ENCODE data around the gene CTDNEP1.

The CTDNEP1 gene

DNA sequence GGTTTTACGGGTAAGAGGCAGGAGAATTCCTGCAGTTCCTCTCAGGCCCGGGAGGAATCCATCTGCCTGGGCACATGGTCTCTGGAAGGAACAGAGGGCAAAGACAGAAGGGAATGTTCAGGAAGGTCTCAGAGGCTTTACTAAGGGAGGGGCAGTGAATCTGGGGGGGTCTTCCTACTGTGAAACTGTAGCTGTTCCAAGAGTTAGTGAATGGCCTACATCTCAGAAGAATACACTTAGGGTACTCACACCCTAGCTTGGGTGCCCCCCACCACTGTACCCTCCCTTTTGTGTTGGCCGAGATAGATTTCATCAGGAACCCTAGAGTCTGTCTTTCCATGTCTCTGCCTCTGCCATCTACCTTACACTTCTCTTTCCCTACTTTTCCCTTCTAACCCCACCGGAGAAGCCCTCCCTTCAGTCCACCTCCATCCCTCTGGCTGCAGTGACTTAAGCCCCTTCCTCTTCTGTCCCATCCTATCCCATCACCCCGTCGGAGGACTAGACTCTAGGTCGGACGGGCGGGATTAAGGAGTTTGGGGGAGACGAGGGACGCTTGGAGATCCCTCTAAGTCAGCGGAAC lies 32.2 kb downstream of the CTDNEP1 start:
- Histone ChIP-seq H3K23ac (ENCODE audit: low read depth, low read length, poor library complexity) (no peak overlapping the region), H3K14ac (ENCODE audit: low read length) (no peak overlapping the region), H2AK5ac (ENCODE audit: low read depth, low read length) (peak overlapping the region; percentile 22), H3K36me3 (replicated peaks in 1 of 2; ENCODE audit: control insufficient read depth in 2 of 2, insufficient read depth in 2 of 2, low read length in 2 of 2) (peaks cover 26 to 39% of the 10 kb centered on the region in 2 donors), H3K18ac (ENCODE audit: low read length) (peak overlapping the region; percentile 38), H3K4me2 (ENCODE audit: insufficient read depth, low read length, poor library complexity, severe bottlenecking) (peak overlapping the region; percentile 38), H2BK5ac (ENCODE audit: low read length) (no peak overlapping the region), H4K8ac (ENCODE audit: low read depth, low read length) (no peak overlapping the region), H3K4me1 (ENCODE audit: control insufficient read depth in 2 of 2, insufficient read depth in 1 of 2, low read depth in 1 of 2, low read length in 2 of 2) (peaks cover 29 to 35% of the 10 kb centered on the region in 2 donors), H3K9ac (ENCODE audit: low read depth, low read length, poor library complexity) (no peak overlapping the region), H4K91ac (ENCODE audit: low read depth, low read length, poor library complexity) (no peak overlapping the region), H2BK15ac (ENCODE audit: low read length) (peak overlapping the region; percentile 6), H3K79me1 (ENCODE audit: low read depth, low read length) (peaks cover 2% of the 10 kb centered on the region), H3K9me3 (replicated peaks in 1 of 2; ENCODE audit: control insufficient read depth in 2 of 2, insufficient read depth in 1 of 2, low read depth in 1 of 2, low read length in 2 of 2) (no peaks in the 10 kb centered on the region), H2BK120ac (ENCODE audit: low read depth, low read length) (no peak overlapping the region), H2BK12ac (ENCODE audit: low read length) (no peak overlapping the region), H3K27me3 (ENCODE audit: control insufficient read depth in 3 of 3, insufficient read depth in 3 of 3, low read depth in 1 of 3, low read length in 3 of 3) (no peaks in the 10 kb centered on the region), H3K4me3 (ENCODE audit: low read length in 2 of 2) (peak overlapping the region; percentile 58 to 67), H3K4ac (ENCODE audit: low read length) (no peak overlapping the region), H2AFZ (ENCODE audit: low read length) (peak overlapping the region; percentile 83), H3K27ac (replicated peaks; ENCODE audit: low read length) (peak overlapping the region; percentile 3)
- WGBS, 2 donors (ENCODE audit: extremely low coverage in 2 of 2, insufficient read length in 2 of 2, insufficient replicate concordance in 1 of 2) = no CpG with 5 or more reads among the region's 12 CpGs
- DNase-seq (ENCODE audit: low spot score) = no peak

DNA sequence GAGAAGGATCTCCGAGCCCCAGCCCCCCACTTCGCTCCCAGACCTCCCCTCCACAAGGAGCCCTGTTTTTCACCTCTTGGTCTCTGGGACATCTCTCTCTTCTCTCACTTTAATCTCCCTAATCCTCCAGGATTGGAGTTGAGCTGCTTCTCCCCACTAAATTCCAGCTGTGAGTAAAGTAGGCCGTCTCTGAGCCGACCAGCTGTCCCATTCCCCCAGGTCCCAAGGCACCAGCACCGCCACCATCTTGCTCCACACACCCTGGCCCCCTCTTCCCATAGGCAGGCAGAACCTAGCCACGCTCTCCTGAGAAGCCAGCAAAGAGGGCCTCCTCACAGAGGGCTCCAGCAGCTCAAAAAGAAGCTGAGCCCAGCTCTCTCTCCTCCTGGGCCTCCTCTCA lies 32.8 kb downstream of the CTDNEP1 start:
- no CpG with 5 or more reads among the region's 6 CpGs for WGBS, 2 donors (ENCODE audit: extremely low coverage in 2 of 2, insufficient read length in 2 of 2, insufficient replicate concordance in 1 of 2)
- no peak overlapping the region for H4K8ac ChIP-seq (ENCODE audit: low read depth, low read length)
- H3K36me3 ChIP-seq (replicated peaks in 1 of 2; ENCODE audit: control insufficient read depth in 2 of 2, insufficient read depth in 2 of 2, low read length in 2 of 2) = peaks cover 20 to 34% of the 10 kb centered on the region in 2 donors
- H2AK5ac ChIP-seq (ENCODE audit: low read depth, low read length) = peak overlapping the region; percentile 22
- no peak overlapping the region for H2BK12ac ChIP-seq (ENCODE audit: low read length)
- H3K4me1 ChIP-seq (ENCODE audit: control insufficient read depth in 2 of 2, insufficient read depth in 1 of 2, low read depth in 1 of 2, low read length in 2 of 2) = peaks cover 29 to 35% of the 10 kb centered on the region in 2 donors
- no peak overlapping the region for H3K14ac ChIP-seq (ENCODE audit: low read length)
- H3K4me2 ChIP-seq (ENCODE audit: insufficient read depth, low read length, poor library complexity, severe bottlenecking) = no peak overlapping the region
- no peak overlapping the region for H3K4ac ChIP-seq (ENCODE audit: low read length)
- no peak overlapping the region for H2BK5ac ChIP-seq (ENCODE audit: low read length)
- no peaks in the 10 kb centered on the region for H3K27me3 ChIP-seq (ENCODE audit: control insufficient read depth in 3 of 3, insufficient read depth in 3 of 3, low read depth in 1 of 3, low read length in 3 of 3)
- no peak overlapping the region for H4K91ac ChIP-seq (ENCODE audit: low read depth, low read length, poor library complexity)
- H2BK15ac ChIP-seq (ENCODE audit: low read length) = peak overlapping the region; percentile 6
- peaks cover 2% of the 10 kb centered on the region for H3K79me1 ChIP-seq (ENCODE audit: low read depth, low read length)
- no peaks in the 10 kb centered on the region for H3K9me3 ChIP-seq (replicated peaks in 1 of 2; ENCODE audit: control insufficient read depth in 2 of 2, insufficient read depth in 1 of 2, low read depth in 1 of 2, low read length in 2 of 2)
- no peak overlapping the region for H3K27ac ChIP-seq (replicated peaks; ENCODE audit: low read length)
- DNase-seq (ENCODE audit: low spot score) = no peak
- H2AFZ ChIP-seq (ENCODE audit: low read length) = peak overlapping the region; percentile 83
- H3K23ac ChIP-seq (ENCODE audit: low read depth, low read length, poor library complexity) = no peak overlapping the region
- H2BK120ac ChIP-seq (ENCODE audit: low read depth, low read length) = no peak overlapping the region
- H3K4me3 ChIP-seq (ENCODE audit: low read length in 2 of 2) = no peak overlapping the region
- no peak overlapping the region for H3K18ac ChIP-seq (ENCODE audit: low read length)
- no peak overlapping the region for H3K9ac ChIP-seq (ENCODE audit: low read depth, low read length, poor library complexity)

DNA sequence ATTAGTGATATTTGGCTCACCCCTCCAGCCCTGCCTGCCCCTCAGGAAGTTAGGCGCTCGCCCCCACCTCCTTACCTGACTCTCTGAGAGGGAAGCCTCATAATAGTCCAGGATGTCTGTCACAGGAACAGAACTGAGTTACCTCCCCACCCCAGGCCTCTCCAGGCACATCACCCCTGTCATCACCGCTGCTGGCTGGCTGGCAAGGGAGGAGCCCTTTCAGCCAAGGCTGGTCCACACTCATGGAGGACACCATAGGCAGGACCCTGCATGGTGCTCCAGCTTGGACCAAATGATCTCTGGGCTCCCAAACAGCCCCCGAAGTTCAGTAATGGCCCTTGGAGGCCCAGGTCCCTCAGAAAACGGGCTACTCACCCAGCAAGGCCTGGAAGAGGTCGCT lies 33.4 kb downstream of the CTDNEP1 start:
- Histone ChIP-seq H3K79me1 (ENCODE audit: low read depth, low read length) (peaks cover 2% of the 10 kb centered on the region), H3K27ac (replicated peaks; ENCODE audit: low read length) (peak overlapping the region; percentile 54), H3K4me1 (ENCODE audit: control insufficient read depth in 2 of 2, insufficient read depth in 1 of 2, low read depth in 1 of 2, low read length in 2 of 2) (peaks cover 33 to 40% of the 10 kb centered on the region in 2 donors), H2BK120ac (ENCODE audit: low read depth, low read length) (peak overlapping the region; percentile 10), H3K14ac (ENCODE audit: low read length) (no peak overlapping the region), H4K8ac (ENCODE audit: low read depth, low read length) (no peak overlapping the region), H2BK5ac (ENCODE audit: low read length) (peak overlapping the region; percentile 76), H2AFZ (ENCODE audit: low read length) (peak overlapping the region; percentile 77), H3K23ac (ENCODE audit: low read depth, low read length, poor library complexity) (peak overlapping the region; percentile 27), H2BK15ac (ENCODE audit: low read length) (peak overlapping the region; percentile 90), H2BK12ac (ENCODE audit: low read length) (peak overlapping the region; percentile 96), H3K4ac (ENCODE audit: low read length) (peak overlapping the region; percentile 41), H3K18ac (ENCODE audit: low read length) (peak overlapping the region; percentile 86), H3K9ac (ENCODE audit: low read depth, low read length, poor library complexity) (no peak overlapping the region), H3K4me3 (ENCODE audit: low read length in 2 of 2) (peak overlapping the region in 1 of 2 donors; percentile 44), H3K27me3 (ENCODE audit: control insufficient read depth in 3 of 3, insufficient read depth in 3 of 3, low read depth in 1 of 3, low read length in 3 of 3) (no peaks in the 10 kb centered on the region), H3K4me2 (ENCODE audit: insufficient read depth, low read length, poor library complexity, severe bottlenecking) (peak overlapping the region; percentile 54), H2AK5ac (ENCODE audit: low read depth, low read length) (peak overlapping the region; percentile 22), H3K36me3 (replicated peaks in 1 of 2; ENCODE audit: control insufficient read depth in 2 of 2, insufficient read depth in 2 of 2, low read length in 2 of 2) (peaks cover 15 to 28% of the 10 kb centered on the region in 2 donors), H3K9me3 (replicated peaks in 1 of 2; ENCODE audit: control insufficient read depth in 2 of 2, insufficient read depth in 1 of 2, low read depth in 1 of 2, low read length in 2 of 2) (no peaks in the 10 kb centered on the region), H4K91ac (ENCODE audit: low read depth, low read length, poor library complexity) (peak overlapping the region; percentile 25)
- no peak for DNase-seq (ENCODE audit: low spot score)
- no CpG with 5 or more reads among the region's 6 CpGs for WGBS, 2 donors (ENCODE audit: extremely low coverage in 2 of 2, insufficient read length in 2 of 2, insufficient replicate concordance in 1 of 2)

DNA sequence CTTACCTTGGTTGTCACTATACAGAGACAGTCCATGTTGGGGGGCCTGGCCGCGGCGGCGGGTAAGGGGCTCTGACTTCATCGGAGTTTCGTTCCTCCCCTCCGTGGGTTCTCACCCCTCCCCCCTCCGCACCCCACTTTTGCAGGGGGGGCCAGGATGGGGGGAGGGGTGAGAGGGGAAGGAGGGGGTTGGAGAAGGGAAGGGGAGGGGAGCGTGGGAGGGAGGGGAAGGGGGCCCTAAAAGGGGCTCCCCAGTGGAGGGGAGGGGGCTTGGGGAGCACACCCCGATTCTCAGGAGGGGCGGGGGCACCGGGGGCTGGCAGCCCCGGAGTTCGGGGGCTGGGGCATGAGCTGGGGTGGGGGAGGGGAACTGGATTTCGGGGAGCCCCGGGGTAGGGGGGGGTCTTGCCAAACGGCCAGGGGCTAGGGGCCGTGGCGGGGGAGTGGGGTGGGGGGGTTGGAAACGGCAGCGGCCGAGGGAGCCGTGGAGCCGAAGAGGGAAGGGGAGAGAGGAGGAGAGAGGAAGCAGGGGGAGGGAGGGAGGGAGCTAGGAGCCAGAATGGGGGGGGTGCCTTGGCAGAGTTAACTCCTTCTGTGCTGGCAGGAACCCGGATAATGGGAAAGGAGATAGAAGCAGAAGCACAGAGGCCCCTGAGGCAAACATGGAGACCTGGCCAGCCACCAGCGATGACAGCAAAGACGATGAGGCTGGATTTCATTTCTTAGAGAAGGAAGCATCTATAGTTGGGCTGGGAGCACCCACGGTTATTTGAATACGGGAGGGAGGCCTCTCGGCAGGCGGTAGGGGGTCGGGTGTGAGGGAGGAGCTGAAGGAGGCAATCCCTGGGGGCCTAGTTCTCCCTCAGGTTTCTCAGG lies 34.2 kb downstream of the CTDNEP1 start:
- H3K27me3 ChIP-seq (ENCODE audit: control insufficient read depth in 3 of 3, insufficient read depth in 3 of 3, low read depth in 1 of 3, low read length in 3 of 3) = no peaks in the 10 kb centered on the region
- no peaks in the 10 kb centered on the region for H3K9me3 ChIP-seq (replicated peaks in 1 of 2; ENCODE audit: control insufficient read depth in 2 of 2, insufficient read depth in 1 of 2, low read depth in 1 of 2, low read length in 2 of 2)
- no peak overlapping the region for H2BK120ac ChIP-seq (ENCODE audit: low read depth, low read length)
- H3K14ac ChIP-seq (ENCODE audit: low read length) = no peak overlapping the region
- no peak overlapping the region for H3K4ac ChIP-seq (ENCODE audit: low read length)
- DNase-seq (ENCODE audit: low spot score) = no peak
- peak overlapping the region; percentile 76 for H2BK5ac ChIP-seq (ENCODE audit: low read length)
- no peak overlapping the region for H4K91ac ChIP-seq (ENCODE audit: low read depth, low read length, poor library complexity)
- H3K4me3 ChIP-seq (ENCODE audit: low read length in 2 of 2) = peak overlapping the region; percentile 44 to 76
- no peak overlapping the region for H3K23ac ChIP-seq (ENCODE audit: low read depth, low read length, poor library complexity)
- H2AFZ ChIP-seq (ENCODE audit: low read length) = peak overlapping the region; percentile 77
- no peak overlapping the region for H2BK12ac ChIP-seq (ENCODE audit: low read length)
- no peak overlapping the region for H4K8ac ChIP-seq (ENCODE audit: low read depth, low read length)
- H3K4me2 ChIP-seq (ENCODE audit: insufficient read depth, low read length, poor library complexity, severe bottlenecking) = peak overlapping the region; percentile 74
- H3K9ac ChIP-seq (ENCODE audit: low read depth, low read length, poor library complexity) = peak overlapping the region; percentile 74
- peak overlapping the region; percentile 90 for H2BK15ac ChIP-seq (ENCODE audit: low read length)
- WGBS, 2 donors (ENCODE audit: extremely low coverage in 2 of 2, insufficient read length in 2 of 2, insufficient replicate concordance in 1 of 2) = no CpG with 5 or more reads among the region's 32 CpGs
- peaks cover 2% of the 10 kb centered on the region for H3K79me1 ChIP-seq (ENCODE audit: low read depth, low read length)
- H3K18ac ChIP-seq (ENCODE audit: low read length) = peak overlapping the region; percentile 86
- H3K36me3 ChIP-seq (replicated peaks in 1 of 2; ENCODE audit: control insufficient read depth in 2 of 2, insufficient read depth in 2 of 2, low read length in 2 of 2) = peaks cover 7 to 19% of the 10 kb centered on the region in 2 donors
- H3K27ac ChIP-seq (replicated peaks; ENCODE audit: low read length) = peak overlapping the region; percentile 80
- H3K4me1 ChIP-seq (ENCODE audit: control insufficient read depth in 2 of 2, insufficient read depth in 1 of 2, low read depth in 1 of 2, low read length in 2 of 2) = peaks cover 33 to 40% of the 10 kb centered on the region in 2 donors
- H2AK5ac ChIP-seq (ENCODE audit: low read depth, low read length) = peak overlapping the region; percentile 53
